HG02943 (cell line): ENCODE data around the gene OGFOD1.

Experiments used
- ATAC-seq: cut with Tn5 transposase; IDR thresholded peaks from one replicate; pipeline ENCODE4 v1.9.1; 2021; ENCODE audit warnings: mild to moderate bottlenecking, low read depth, moderate library complexity; ENCODE audit not compliant: unreplicated experiment

Gene OGFOD1

DNA sequence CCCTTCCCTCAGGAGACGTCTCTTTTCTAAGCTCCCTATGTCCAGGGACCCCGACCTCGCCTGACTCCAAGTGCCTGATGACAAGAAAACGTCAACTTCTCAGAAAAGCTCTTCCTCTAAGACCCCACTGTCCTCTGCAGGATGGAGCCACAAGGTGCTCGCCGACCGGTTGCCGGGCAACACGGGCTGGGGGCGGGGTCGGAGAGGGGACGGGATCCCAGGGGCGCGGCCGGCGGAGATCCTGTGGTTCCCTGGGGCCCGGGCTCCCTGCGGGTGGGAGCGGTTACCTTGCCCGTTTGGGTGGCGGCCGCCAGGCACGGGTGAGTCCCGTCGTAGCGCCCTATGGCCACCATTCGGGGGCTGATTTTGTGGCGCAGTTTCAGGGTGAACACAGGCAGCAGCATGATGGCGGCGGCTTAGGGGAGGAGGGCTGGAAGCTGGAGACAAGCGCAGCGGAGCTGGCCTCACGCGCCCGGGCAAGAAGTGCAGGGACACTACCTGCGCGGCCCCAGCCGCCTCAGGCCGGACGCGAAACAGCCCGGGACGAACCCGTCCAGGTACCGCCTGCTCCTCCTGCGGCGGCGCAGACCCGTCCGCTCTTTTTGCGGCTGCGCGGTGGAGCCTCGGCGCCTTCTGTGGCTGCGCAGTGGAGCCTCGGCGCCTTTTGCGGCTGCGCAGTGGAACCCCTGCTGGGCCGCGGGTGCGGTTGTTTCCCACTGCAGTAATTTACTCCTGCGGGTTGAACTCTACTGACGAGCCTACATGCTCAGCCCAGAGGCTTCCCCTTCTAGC is 68.3 kb downstream of the OGFOD1 start, which contains the start of gene BBS2:
Gene BBS2, minus strand, starts transcription at position 566 of the 792 bp plus-strand sequence. Its CDS starts 162 bp downstream, at position 404.
- peak; percentile 81 for ATAC-seq

DNA sequence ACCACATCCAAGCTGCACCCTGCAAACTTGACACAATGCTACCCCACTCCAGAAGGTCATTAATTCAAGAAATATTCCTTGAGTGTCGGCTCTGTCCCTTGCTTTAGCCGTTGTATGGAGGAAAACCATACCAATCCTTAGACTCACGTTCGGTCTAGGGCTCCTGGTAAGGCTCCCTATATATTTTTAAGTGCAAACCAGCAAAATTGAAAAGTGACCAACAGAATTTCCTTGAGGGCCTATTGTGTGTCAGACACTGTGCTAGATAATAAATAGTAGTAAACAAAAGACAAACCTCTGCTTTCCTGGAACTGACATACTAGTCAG is 68.9 kb downstream of the OGFOD1 start:
- no peak for ATAC-seq

DNA sequence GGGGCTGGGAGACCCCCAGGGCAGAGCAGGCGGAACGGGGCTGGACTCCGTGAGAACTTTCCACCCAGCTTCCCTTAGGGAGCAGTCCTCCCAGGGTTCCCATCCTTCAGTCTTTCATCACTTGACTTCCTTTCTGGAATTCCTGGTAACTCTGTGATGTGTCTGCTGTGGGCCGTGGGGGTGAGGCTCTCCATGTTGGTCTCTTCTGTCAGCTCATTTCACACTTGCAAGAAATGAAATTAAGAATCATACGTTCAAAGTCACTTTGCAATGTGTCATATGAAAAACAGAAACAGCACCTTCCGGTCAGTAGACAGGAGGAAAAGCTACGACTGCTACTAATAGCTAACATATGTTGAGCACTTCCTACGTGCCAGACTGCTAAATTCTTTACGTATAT is 73.9 kb downstream of the OGFOD1 start:
- ATAC-seq: no peak
